Transverse colon (tissue), 3 donors: ENCODE data around the gene DPP9.
"Not testable (repeated sequence)": the region's sequence is repeated elsewhere in the genome, so short reads cannot be mapped to it uniquely, and the experiment has no call there.

Source experiments
- CTCF ChIP-seq, 5 experiments: fragments of 200-600 bp in 3 of 5; fragments of 450-650 bp in 2 of 5; sonication (generic) in 3 of 5; IDR thresholded peaks; 1 replicate in 2 of 5; 2 replicates in 3 of 5; pipeline ENCODE4 v1.5.1; 2016 to 2017; ENCODE audit warnings: antibody characterized with exemption in 5 of 5, inconsistent platforms in 3 of 5, mild to moderate bottlenecking in 2 of 5, moderate library complexity in 1 of 5
- POLR2A ChIP-seq: fragments of 450-650 bp; IDR thresholded peaks from one replicate; pipeline ENCODE4 v1.6.1; 2016; ENCODE audit warnings: antibody characterized with exemption, mild to moderate bottlenecking, moderate library complexity

- TF ChIP-seq CTCF (IDR thresholded peaks at IDR 0.05); POLR2A: not testable (repeated sequence)
Observed at GRCh38 chr19:4680021-4680420, 43.6 kb downstream of the DPP9 start.
